ENCODE data around the gene RIMBP2. TPM values are rescaled to one million over a fixed set of nuclear protein-coding genes. Genes with fewer than 3 reads are reported as not detected.
A peak's percentile ranks its signal among the peaks of the same experiment; 100 is the strongest.
"Not testable (repeated sequence)": the region's sequence is repeated elsewhere in the genome, so short reads cannot be mapped to it uniquely, and the experiment has no call there.

The RIMBP2 gene
- total RNA-seq, 4 donors from 2014 or later, result 0.83 to 1.8 (median 1.4) TPM

- Histone ChIP-seq H3K27me3 (peaks cover 0 to 33% (median 0%) of the 10 kb centered on the region in 4 donors), H3K36me3 (no peaks in the 10 kb centered on the region), H3K9me3 (no peaks in the 10 kb centered on the region), H3K4me3 (no peak overlapping the region), H3K4me1 (peaks cover 0 to 3% (median 0%) of the 10 kb centered on the region in 4 donors), H3K27ac (replicated peaks in 1 of 4) (no peak overlapping the region)
- TF ChIP-seq EP300 (IDR thresholded peaks at IDR 0.05) (no peak), CTCF (IDR thresholded peaks at IDR 0.05) (no peak), POLR2AphosphoS5 (IDR thresholded peaks at IDR 0.05) (no peak), POLR2A (IDR thresholded peaks at IDR 0.05; ENCODE audit: low read depth) (no peak)
- WGBS, result 58% methylated on average over 10 of the region's 10 CpGs
- intact Hi-C loops (cut with DNase I), result no loop called here
- no peak for DNase-seq (ENCODE audit: extremely low spot score)
These were observed 46.2 kb upstream of the RIMBP2 start for GRCh38 chr12:130762319-130762675.

GRCh38 chr12:130761537-130762318 lies 45.6 kb upstream of the RIMBP2 start:
- no peak overlapping the region for H3K27ac ChIP-seq (replicated peaks in 1 of 4)
- intact Hi-C loops (cut with DNase I), result no loop called here
- DNase-seq (ENCODE audit: extremely low spot score), result no peak
- peaks cover 0 to 3% (median 0%) of the 10 kb centered on the region in 4 donors for H3K4me1 ChIP-seq
- no peak overlapping the region for H3K4me3 ChIP-seq
- H3K36me3 ChIP-seq, result no peaks in the 10 kb centered on the region
- TF ChIP-seq EP300 (IDR thresholded peaks at IDR 0.05) (no peak), CTCF (IDR thresholded peaks at IDR 0.05) (peak in 2 of 3 experiments; percentile 33 to 39)
- 33% methylated on average over 16 of the region's 29 CpGs for WGBS
- no peaks in the 10 kb centered on the region for H3K9me3 ChIP-seq
- peaks cover 0 to 33% (median 0%) of the 10 kb centered on the region in 4 donors for H3K27me3 ChIP-seq

GRCh38 chr12:130754234-130754901 lies 38.3 kb upstream of the RIMBP2 start:
- Histone ChIP-seq H3K4me3 (no peak overlapping the region), H3K27ac (replicated peaks in 1 of 4) (no peak overlapping the region), H3K4me1 (no peaks in the 10 kb centered on the region), H3K27me3 (peaks cover 0 to 43% (median 0%) of the 10 kb centered on the region in 4 donors), H3K9me3 (no peaks in the 10 kb centered on the region), H3K36me3 (no peaks in the 10 kb centered on the region)
- 82% methylated on average over 3 of the region's 3 CpGs for WGBS
- intact Hi-C loops (cut with DNase I), result no loop called here
- DNase-seq (ENCODE audit: extremely low spot score), result no peak
- TF ChIP-seq EP300 (IDR thresholded peaks at IDR 0.05) (no peak), POLR2AphosphoS5 (IDR thresholded peaks at IDR 0.05) (no peak), POLR2A (IDR thresholded peaks at IDR 0.05; ENCODE audit: low read depth) (no peak), CTCF (IDR thresholded peaks at IDR 0.05) (no peak)

- WGBS, result 67% methylated on average over 20 of the region's 20 CpGs
- Histone ChIP-seq H3K36me3 (no peaks in the 10 kb centered on the region), H3K4me3 (no peak overlapping the region), H3K27ac (replicated peaks in 1 of 4) (no peak overlapping the region), H3K9me3 (no peaks in the 10 kb centered on the region), H3K4me1 (peaks cover 0 to 7% (median 6%) of the 10 kb centered on the region in 4 donors), H3K27me3 (peaks cover 0 to 46% (median 0%) of the 10 kb centered on the region in 4 donors)
- no peak for DNase-seq (ENCODE audit: extremely low spot score)
- intact Hi-C loops (cut with DNase I), result no loop called here
- TF ChIP-seq CTCF (IDR thresholded peaks at IDR 0.05), result no peak
- no peak for TF ChIP-seq EP300 (IDR thresholded peaks at IDR 0.05)
- no peak for TF ChIP-seq POLR2A (IDR thresholded peaks at IDR 0.05; ENCODE audit: low read depth)
- no peak for TF ChIP-seq POLR2AphosphoS5 (IDR thresholded peaks at IDR 0.05)
These were observed 36.7 kb upstream of the RIMBP2 start for GRCh38 chr12:130752692-130753230.

GRCh38 chr12:130752037-130752436 lies 35.9 kb upstream of the RIMBP2 start:
- H3K4me3 ChIP-seq; H3K4me1 ChIP-seq; H3K9me3 ChIP-seq; H3K27ac ChIP-seq (replicated peaks in 1 of 4); intact Hi-C loops (cut with DNase I); H3K36me3 ChIP-seq; DNase-seq (ENCODE audit: extremely low spot score): not testable (repeated sequence)
- H3K27me3 ChIP-seq, result peaks cover 0 to 52% (median 0%) of the 10 kb centered on the region in 4 donors
- WGBS, result 81% methylated on average over 11 of the region's 11 CpGs
